Sigmoid colon (tissue), 7 donors: ENCODE data around the gene SEC61G. TPM values are rescaled to one million over a fixed set of nuclear protein-coding genes. Genes with fewer than 3 reads are reported as not detected.

Source experiments
- DNase-seq: peaks from one replicate; pipeline ENCODE4 v3.0.0-alpha.2; 2019
- H3K27ac ChIP-seq, 4 donors: fragments of 200-600 bp; sonication (generic); one replicate each; pipeline ENCODE4 v1.5.1; 2016 to 2019; ENCODE audit warnings: mild to moderate bottlenecking in 1 of 4
- H3K27me3 ChIP-seq, 3 donors: fragments of 200-600 bp; sonication (generic); one replicate each; pipeline ENCODE4 v1.5.1; 2019; ENCODE audit warnings: mild to moderate bottlenecking in 1 of 3
- H3K36me3 ChIP-seq, 4 donors: fragments of 200-600 bp; sonication (generic); one replicate each; pipeline ENCODE4 v1.5.1; 2016 to 2019
- H3K4me1 ChIP-seq, 4 donors: fragments of 200-600 bp; sonication (generic); one replicate each; pipeline ENCODE4 v1.5.1; 2017 to 2019
- H3K4me3 ChIP-seq, 4 donors: fragments of 200-600 bp; sonication (generic); one replicate each; pipeline ENCODE4 v1.5.1; 2017 to 2019; ENCODE audit warnings: mild to moderate bottlenecking in 2 of 4, moderate library complexity in 1 of 4
- H3K9me3 ChIP-seq, 4 donors: fragments of 200-600 bp in 3 of 4; sonication (generic) in 3 of 4; one replicate each; pipeline versions ENCODE4 v1.5.1 to v1.6.1; 2013 to 2019
- EP300 ChIP-seq, 4 donors: sonication (generic); formaldehyde crosslinking; IDR thresholded peaks; one replicate each; pipeline ENCODE4 v1.6.1; 2017; ENCODE audit warnings: antibody characterized with exemption in 4 of 4
- POLR2A ChIP-seq, 2 donors: fragments of 450-650 bp; IDR thresholded peaks; one replicate each; pipeline ENCODE4 v1.6.1; 2016; ENCODE audit warnings: antibody characterized with exemption in 2 of 2, mild to moderate bottlenecking in 2 of 2, moderate library complexity in 2 of 2
- POLR2AphosphoS5 ChIP-seq, 4 donors: sonication (generic); formaldehyde crosslinking; IDR thresholded peaks; one replicate each; pipeline ENCODE4 v1.6.1; 2017; ENCODE audit warnings: antibody characterized with exemption in 4 of 4
- WGBS, 2 donors: extraction: QIAGEN DNeasy Blood & Tissue Kit; methylation state at CpG; one replicate each; pipeline ENCODE4 v1.1.7; 2013; 5-methylcytosine and 5-hydroxymethylcytosine counted together
- intact Hi-C: fragments of 100-400 bp; cut with DNase I; formaldehyde crosslinking; loops from one replicate; pipeline ENCODE4 v1.15.1; 2023
- polyA plus RNA-seq, 3 donors: library from polyadenylated mRNA; stranded (reverse); fragments of 200-250 nt; gene quantifications; one replicate each; pipeline ENCODE4 v1.2.3, GENCODE V29; 2013
- total RNA-seq, 4 donors: library from RNA; depleted of rRNA; stranded (reverse); fragments of >200 nt; gene quantifications; one replicate each; pipeline ENCODE4 v1.1.0, GENCODE V29; 2016
- TF ChIP-seq, protein P1 (sequence below), 4 experiments: fragments of 450-650 bp in 3 of 4; fragments of 200-600 bp in 1 of 4; IDR thresholded peaks; one replicate each; pipeline ENCODE4 v1.5.1; 2016 to 2019; ENCODE audit warnings: antibody characterized with exemption in 4 of 4, mild to moderate bottlenecking in 3 of 4, moderate library complexity in 2 of 4
- donor health status: healthy with polysubstance abuse.
- donor health status: Bipolar disorder and iron deficiency.
- donor health status: healthy.

The SEC61G gene
- total and polyA plus RNA-seq, 7 donors: 231 to 771 (median 451) TPM

DNA sequence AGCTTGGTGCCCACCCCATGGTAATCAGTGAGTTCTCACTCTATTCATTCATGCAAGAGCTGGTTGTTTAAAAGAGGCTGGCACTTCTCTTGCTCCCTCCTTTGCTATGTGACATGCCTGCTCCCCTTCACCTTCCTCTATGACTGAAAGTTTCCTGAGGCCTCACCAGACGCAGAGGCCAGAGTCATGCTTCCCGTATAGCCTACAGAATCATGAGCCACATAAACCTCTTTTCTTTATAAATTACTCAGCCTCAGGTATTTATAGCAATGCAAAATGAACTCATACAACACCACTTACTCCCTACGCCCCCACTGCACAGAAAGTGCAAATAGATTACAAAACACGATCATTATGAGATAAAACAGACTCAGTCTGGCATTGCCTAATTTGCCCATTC lies 39.0 kb downstream of the SEC61G start:
- H3K36me3 ChIP-seq: no peaks in the 10 kb centered on the region
- no peaks in the 10 kb centered on the region for H3K4me1 ChIP-seq
- WGBS, 2 donors: 79 to 82% methylated on average over 4 of the region's 4 CpGs
- intact Hi-C loops: no loop called here
- no peak overlapping the region for H3K27ac ChIP-seq
- no peaks in the 10 kb centered on the region for H3K9me3 ChIP-seq
- DNase-seq: no peak
- H3K4me3 ChIP-seq: no peak overlapping the region
- TF ChIP-seq, protein P1, sequence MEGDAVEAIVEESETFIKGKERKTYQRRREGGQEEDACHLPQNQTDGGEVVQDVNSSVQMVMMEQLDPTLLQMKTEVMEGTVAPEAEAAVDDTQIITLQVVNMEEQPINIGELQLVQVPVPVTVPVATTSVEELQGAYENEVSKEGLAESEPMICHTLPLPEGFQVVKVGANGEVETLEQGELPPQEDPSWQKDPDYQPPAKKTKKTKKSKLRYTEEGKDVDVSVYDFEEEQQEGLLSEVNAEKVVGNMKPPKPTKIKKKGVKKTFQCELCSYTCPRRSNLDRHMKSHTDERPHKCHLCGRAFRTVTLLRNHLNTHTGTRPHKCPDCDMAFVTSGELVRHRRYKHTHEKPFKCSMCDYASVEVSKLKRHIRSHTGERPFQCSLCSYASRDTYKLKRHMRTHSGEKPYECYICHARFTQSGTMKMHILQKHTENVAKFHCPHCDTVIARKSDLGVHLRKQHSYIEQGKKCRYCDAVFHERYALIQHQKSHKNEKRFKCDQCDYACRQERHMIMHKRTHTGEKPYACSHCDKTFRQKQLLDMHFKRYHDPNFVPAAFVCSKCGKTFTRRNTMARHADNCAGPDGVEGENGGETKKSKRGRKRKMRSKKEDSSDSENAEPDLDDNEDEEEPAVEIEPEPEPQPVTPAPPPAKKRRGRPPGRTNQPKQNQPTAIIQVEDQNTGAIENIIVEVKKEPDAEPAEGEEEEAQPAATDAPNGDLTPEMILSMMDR (IDR thresholded peaks at IDR 0.05): no peak
- no peak for TF ChIP-seq POLR2AphosphoS5 (IDR thresholded peaks at IDR 0.05)
- TF ChIP-seq EP300 (IDR thresholded peaks at IDR 0.05): no peak
- TF ChIP-seq POLR2A (IDR thresholded peaks at IDR 0.05): no peak
- H3K27me3 ChIP-seq: peaks cover 0 to 5% (median 0%) of the 10 kb centered on the region in 3 donors

DNA sequence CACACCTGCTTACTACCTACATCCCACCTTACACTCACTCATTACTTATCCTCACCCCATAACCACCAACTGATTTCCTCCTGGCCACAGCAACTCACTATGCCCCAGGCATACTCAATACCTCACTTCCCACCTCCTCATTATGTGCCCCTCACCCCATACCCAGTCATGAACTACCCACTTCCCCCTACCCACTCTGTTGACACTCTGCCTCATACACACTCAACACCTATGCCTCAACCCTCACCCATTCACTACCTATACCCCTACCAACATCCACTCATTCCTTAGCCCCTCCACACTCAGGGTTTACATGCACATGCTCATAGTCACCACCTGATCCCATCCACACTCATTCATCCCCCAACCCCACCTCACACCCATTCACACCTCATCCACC lies 39.6 kb downstream of the SEC61G start:
- no peak overlapping the region for H3K27ac ChIP-seq
- no peak overlapping the region for H3K4me3 ChIP-seq
- no peak for DNase-seq
- H3K27me3 ChIP-seq: peaks cover 0 to 5% (median 0%) of the 10 kb centered on the region in 3 donors
- no peaks in the 10 kb centered on the region for H3K4me1 ChIP-seq
- H3K9me3 ChIP-seq: no peaks in the 10 kb centered on the region
- TF ChIP-seq POLR2A (IDR thresholded peaks at IDR 0.05): no peak
- no peak for TF ChIP-seq POLR2AphosphoS5 (IDR thresholded peaks at IDR 0.05)
- TF ChIP-seq, protein P1 (IDR thresholded peaks at IDR 0.05): no peak
- no peak for TF ChIP-seq EP300 (IDR thresholded peaks at IDR 0.05)
- no peaks in the 10 kb centered on the region for H3K36me3 ChIP-seq
- intact Hi-C loops: no loop called here

DNA sequence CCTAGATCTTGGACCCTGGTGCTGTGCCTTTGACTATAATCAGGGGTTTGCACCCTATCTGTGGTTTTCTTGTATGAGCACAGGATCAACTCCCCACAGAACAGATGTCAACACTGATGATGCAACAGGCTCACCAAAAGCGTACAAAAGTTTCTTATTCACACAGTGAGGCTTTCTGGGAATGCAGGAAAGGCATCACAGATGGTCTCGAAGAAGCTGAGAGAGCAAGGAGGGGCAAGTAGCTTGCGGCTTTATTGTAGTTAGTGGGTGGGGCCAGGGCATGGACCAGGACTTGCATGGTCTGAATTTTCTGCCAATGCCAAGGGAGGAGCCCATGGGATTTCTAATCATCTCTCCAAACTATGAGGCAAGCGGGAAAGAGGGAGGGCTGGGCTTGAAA lies 46.2 kb downstream of the SEC61G start:
- DNase-seq: no peak
- Histone ChIP-seq H3K4me1 (no peaks in the 10 kb centered on the region), H3K27me3 (no peaks in the 10 kb centered on the region), H3K27ac (no peak overlapping the region), H3K36me3 (no peaks in the 10 kb centered on the region), H3K9me3 (no peaks in the 10 kb centered on the region), H3K4me3 (no peak overlapping the region)
- WGBS, 2 donors: 86 to 88% methylated on average over 4 of the region's 4 CpGs
- TF ChIP-seq, protein P1 (IDR thresholded peaks at IDR 0.05): no peak
- TF ChIP-seq POLR2AphosphoS5 (IDR thresholded peaks at IDR 0.05) (no peak), POLR2A (IDR thresholded peaks at IDR 0.05) (no peak), EP300 (IDR thresholded peaks at IDR 0.05) (no peak)
- intact Hi-C loops: no loop called here

DNA sequence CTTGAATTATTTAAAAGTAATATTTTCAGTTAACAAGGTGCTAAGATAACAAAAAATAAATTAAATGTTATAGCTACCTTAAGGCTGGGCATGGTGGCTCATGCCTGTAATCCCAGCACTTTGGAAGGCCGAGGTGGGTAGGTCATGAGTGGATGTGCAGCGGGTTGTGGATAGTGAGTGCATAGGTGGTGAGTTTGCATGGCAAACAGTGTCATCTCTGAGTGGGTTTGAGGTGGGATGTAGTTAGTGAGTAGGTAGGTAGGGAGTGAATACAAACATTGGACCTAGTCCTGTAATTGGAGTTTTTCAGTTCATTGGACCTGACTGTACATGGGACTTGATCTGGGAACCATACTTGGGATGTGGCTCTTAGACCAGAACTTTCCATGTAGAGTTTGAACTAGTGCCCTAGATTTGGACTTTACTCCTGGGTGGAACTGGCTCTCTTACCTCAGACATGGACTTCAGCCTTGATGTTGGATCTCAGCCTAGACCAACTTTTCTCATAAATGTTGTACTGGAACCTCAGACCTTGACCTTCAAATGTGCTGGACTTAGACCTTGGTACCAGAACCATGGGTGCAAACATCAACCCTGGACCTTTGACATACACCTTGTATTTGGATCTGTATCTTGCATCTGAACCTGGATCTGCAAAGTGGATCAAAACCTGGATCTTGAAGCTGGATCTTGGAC lies 47.0 kb downstream of the SEC61G start:
- WGBS, 2 donors: 87 to 88% methylated on average over 2 of the region's 2 CpGs

More for the DNA sequence above, 47.0 kb downstream of the SEC61G start:
- DNase-seq: no peak
- Histone ChIP-seq H3K27me3 (no peaks in the 10 kb centered on the region), H3K4me1 (no peaks in the 10 kb centered on the region), H3K27ac (no peak overlapping the region), H3K36me3 (no peaks in the 10 kb centered on the region), H3K4me3 (no peak overlapping the region), H3K9me3 (peaks cover 0 to 1% (median 0%) of the 10 kb centered on the region in 4 donors)
- TF ChIP-seq POLR2A (IDR thresholded peaks at IDR 0.05) (no peak), EP300 (IDR thresholded peaks at IDR 0.05) (no peak), POLR2AphosphoS5 (IDR thresholded peaks at IDR 0.05) (no peak)
- TF ChIP-seq, protein P1 (IDR thresholded peaks at IDR 0.05): no peak
- intact Hi-C loops: no loop called here
